NCI-H774 (cell line): ENCODE measurements around the gene USP25.

Experiments
- DNase-seq: peaks from one replicate; lab custom pipeline; 2025; lab: John Stamatoyannopoulos, UW

Gene USP25

GRCh38 chr21:15729674-15730483 lies at the start of gene USP25:
Gene USP25, plus strand, starts transcription at chr21:15729982. Its CDS starts 412 bp downstream, at chr21:15730394.
- peak; percentile 86 for DNase-seq

GRCh38 chr21:15682186-15682895 lies 47.4 kb upstream of the USP25 start:
- DNase-seq = no peak

- DNase-seq = peak; percentile 8
Observed at GRCh38 chr21:15682977-15683376, 46.8 kb upstream of the USP25 start.

- no peak for DNase-seq
Observed at GRCh38 chr21:15686506-15686905, 43.3 kb upstream of the USP25 start.

- DNase-seq = no peak
Observed at GRCh38 chr21:15687208-15687607, 42.6 kb upstream of the USP25 start.

GRCh38 chr21:15688016-15688415 lies 41.8 kb upstream of the USP25 start:
- DNase-seq = no peak

GRCh38 chr21:15688809-15689208 lies 41.0 kb upstream of the USP25 start:
- no peak for DNase-seq

GRCh38 chr21:15692711-15693110 lies 37.1 kb upstream of the USP25 start:
- DNase-seq = no peak

- DNase-seq = no peak
Observed at GRCh38 chr21:15695241-15695640, 34.5 kb upstream of the USP25 start.

GRCh38 chr21:15701830-15702229 lies 28.0 kb upstream of the USP25 start:
- no peak for DNase-seq

GRCh38 chr21:15703932-15704331 lies 25.9 kb upstream of the USP25 start:
- no peak for DNase-seq

GRCh38 chr21:15706696-15707095 lies 23.1 kb upstream of the USP25 start:
- no peak for DNase-seq

GRCh38 chr21:15713412-15713811 lies 16.4 kb upstream of the USP25 start:
- DNase-seq = no peak

- DNase-seq = no peak
Observed at GRCh38 chr21:15718711-15719110, 11.1 kb upstream of the USP25 start.

- no peak for DNase-seq
Observed at GRCh38 chr21:15719976-15720375, 9.8 kb upstream of the USP25 start.

- DNase-seq = no peak
Observed at GRCh38 chr21:15722591-15723324, 7.0 kb upstream of the USP25 start.

- DNase-seq = no peak
Observed at GRCh38 chr21:15725949-15726348, 3.8 kb upstream of the USP25 start.

- DNase-seq = no peak
Observed at GRCh38 chr21:15728046-15728445, 1.7 kb upstream of the USP25 start.

- no peak for DNase-seq
Observed at GRCh38 chr21:15729346-15729673, 472 bp upstream of the USP25 start.

- no peak for DNase-seq
Observed at GRCh38 chr21:15730484-15731242, 881 bp downstream of the USP25 start.

GRCh38 chr21:15731243-15731613 lies 1.4 kb downstream of the USP25 start:
- no peak for DNase-seq
